Kidney (tissue), 14 donors: ENCODE measurements around the gene PPP1R14C. TPM values are rescaled to one million over a fixed set of nuclear protein-coding genes. Genes with fewer than 3 reads are reported as not detected.

Experiments used
- DNase-seq, 5 donors: peaks; one replicate each; pipeline ENCODE4 v3.0.0-alpha.2; 2013 to 2020
- FAIRE-seq: peaks from 2 replicates; lab custom pipeline; 2012; peaks lifted over from hg19 to GRCh38; lab: Jason Lieb, UNC
- H3K27ac ChIP-seq, 2 donors: one replicate each; pipeline ENCODE4 v1.7.0; 2013; ENCODE audit warnings: low read depth in 2 of 2, low read length in 2 of 2, inconsistent platforms in 1 of 2
- H3K27me3 ChIP-seq: one replicate; pipeline ENCODE4 v1.7.1; 2013; ENCODE audit warnings: low read length, inconsistent platforms; ENCODE audit not compliant: control insufficient read depth, insufficient read depth
- H3K36me3 ChIP-seq, 3 donors: one replicate each; pipeline versions ENCODE4 v1.7.0 to v1.7.1; 2013; ENCODE audit warnings: low read length in 3 of 3, control low read depth in 1 of 3, inconsistent platforms in 1 of 3; ENCODE audit not compliant: insufficient read depth in 3 of 3, control insufficient read depth in 2 of 3
- H3K4me1 ChIP-seq, 3 donors: one replicate each; pipeline versions ENCODE4 v1.7.0 to v1.7.1; 2013; ENCODE audit warnings: low read length in 3 of 3, inconsistent platforms in 1 of 3, low read depth in 1 of 3; ENCODE audit not compliant: control insufficient read depth in 2 of 3, insufficient read depth in 2 of 3
- H3K4me3 ChIP-seq, 3 donors: one replicate each; pipeline versions ENCODE4 v1.7.0 to v1.8.1; 2013; ENCODE audit warnings: low read length in 3 of 3, control low read depth in 1 of 3, inconsistent platforms in 1 of 3
- H3K9ac ChIP-seq, 3 donors: one replicate each; pipeline versions ENCODE4 v1.7.0 to v1.7.1; 2013; ENCODE audit warnings: low read length in 3 of 3, control low read depth in 1 of 3, inconsistent platforms in 1 of 3
- H3K9me3 ChIP-seq, 3 donors: one replicate each; pipeline versions ENCODE4 v1.7.0 to v1.7.1; 2013; ENCODE audit warnings: low read length in 3 of 3, control low read depth in 1 of 3, inconsistent platforms in 1 of 3; ENCODE audit not compliant: control insufficient read depth in 2 of 3, insufficient read depth in 1 of 3
- intact Hi-C: fragments of 100-400 bp; cut with DNase I; formaldehyde crosslinking; loops from one replicate; pipeline ENCODE4 v1.11.1; 2022
- polyA plus RNA-seq: library from polyadenylated mRNA; stranded (reverse); fragments of 350-450 nt; fragmentation: Illumina TruSeq; extraction: RNeasy Lipid Tissue Mini Kit (QIAGEN cat#74804); gene quantifications from one replicate; pipeline ENCODE4 v1.2.3, GENCODE V29; 2014; ENCODE audit warnings: low read depth, low replicate concordance; ENCODE audit not compliant: insufficient read depth
- total RNA-seq: library from RNA; stranded (reverse); fragmentation: NEBNext Ultra II Directional; extraction: Animal tissue kit (Norgen Biotek cat#: 25700); gene quantifications from one replicate; pipeline ENCODE4 v1.2.1, GENCODE V29; 2021
- TF ChIP-seq, protein P1 (sequence below): IDR thresholded peaks from 3 replicates; pipeline ENCODE4 v1.5.1; 2012; ENCODE audit warnings: mild to moderate bottlenecking, moderate library complexity, borderline replicate concordance; ENCODE audit not compliant: insufficient read depth; ENCODE audit errors: extremely low read depth
- donor health status: control.
- donor health status: control.
- donor health status: control.
- donor health status: control.
- donor health status: control.
- donor health status: DM: yes; HTN: yes; CAD: no.
- donor health status: Normal renal cell carcinoma (clear cell type).

The PPP1R14C gene
- total and polyA plus RNA-seq, 2 donors from 2014 or later: 6.5 to 15.8 TPM

DNA sequence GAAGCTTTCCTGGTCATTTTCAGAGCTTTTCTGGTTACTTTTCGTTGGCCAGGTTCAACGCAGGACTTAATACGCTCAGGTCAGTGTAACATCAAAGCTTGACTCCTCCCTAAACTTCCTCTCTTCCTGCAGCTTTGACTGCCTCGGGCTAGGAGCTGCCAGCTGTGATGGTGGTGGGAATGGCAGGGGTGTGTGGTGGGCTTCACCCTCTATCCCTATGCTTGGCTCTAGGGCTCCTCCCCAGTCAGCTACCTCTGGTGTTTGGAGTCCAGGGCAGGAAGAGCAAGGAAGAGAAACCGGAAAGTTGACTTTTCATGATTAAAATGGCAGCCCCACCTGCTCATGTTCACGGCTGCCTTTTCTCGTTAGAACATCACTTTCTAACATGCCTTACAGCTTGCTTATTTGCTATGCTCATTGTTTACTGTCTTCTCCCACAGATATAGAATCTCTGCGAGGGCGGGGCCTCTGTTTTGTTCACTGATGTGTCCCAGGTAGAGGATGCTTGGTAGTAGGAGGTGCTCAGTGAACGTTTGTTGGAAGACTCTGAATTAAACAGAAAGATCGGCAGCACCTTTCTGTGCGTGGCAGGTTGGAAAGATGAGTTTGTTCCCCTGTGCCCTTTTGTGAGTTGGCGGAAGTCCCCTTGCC is 16.1 kb upstream of the PPP1R14C start:
- TF ChIP-seq, protein P1, sequence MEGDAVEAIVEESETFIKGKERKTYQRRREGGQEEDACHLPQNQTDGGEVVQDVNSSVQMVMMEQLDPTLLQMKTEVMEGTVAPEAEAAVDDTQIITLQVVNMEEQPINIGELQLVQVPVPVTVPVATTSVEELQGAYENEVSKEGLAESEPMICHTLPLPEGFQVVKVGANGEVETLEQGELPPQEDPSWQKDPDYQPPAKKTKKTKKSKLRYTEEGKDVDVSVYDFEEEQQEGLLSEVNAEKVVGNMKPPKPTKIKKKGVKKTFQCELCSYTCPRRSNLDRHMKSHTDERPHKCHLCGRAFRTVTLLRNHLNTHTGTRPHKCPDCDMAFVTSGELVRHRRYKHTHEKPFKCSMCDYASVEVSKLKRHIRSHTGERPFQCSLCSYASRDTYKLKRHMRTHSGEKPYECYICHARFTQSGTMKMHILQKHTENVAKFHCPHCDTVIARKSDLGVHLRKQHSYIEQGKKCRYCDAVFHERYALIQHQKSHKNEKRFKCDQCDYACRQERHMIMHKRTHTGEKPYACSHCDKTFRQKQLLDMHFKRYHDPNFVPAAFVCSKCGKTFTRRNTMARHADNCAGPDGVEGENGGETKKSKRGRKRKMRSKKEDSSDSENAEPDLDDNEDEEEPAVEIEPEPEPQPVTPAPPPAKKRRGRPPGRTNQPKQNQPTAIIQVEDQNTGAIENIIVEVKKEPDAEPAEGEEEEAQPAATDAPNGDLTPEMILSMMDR: no peak
- Histone ChIP-seq H3K9ac (no peak overlapping the region), H3K36me3 (no peaks in the 10 kb centered on the region), H3K27ac (no peak overlapping the region), H3K9me3 (no peaks in the 10 kb centered on the region), H3K4me1 (no peaks in the 10 kb centered on the region), H3K27me3 (no peaks in the 10 kb centered on the region), H3K4me3 (no peak overlapping the region)
- FAIRE-seq (no peak), DNase-seq (no peak)
- intact Hi-C loops: no loop called here

DNA sequence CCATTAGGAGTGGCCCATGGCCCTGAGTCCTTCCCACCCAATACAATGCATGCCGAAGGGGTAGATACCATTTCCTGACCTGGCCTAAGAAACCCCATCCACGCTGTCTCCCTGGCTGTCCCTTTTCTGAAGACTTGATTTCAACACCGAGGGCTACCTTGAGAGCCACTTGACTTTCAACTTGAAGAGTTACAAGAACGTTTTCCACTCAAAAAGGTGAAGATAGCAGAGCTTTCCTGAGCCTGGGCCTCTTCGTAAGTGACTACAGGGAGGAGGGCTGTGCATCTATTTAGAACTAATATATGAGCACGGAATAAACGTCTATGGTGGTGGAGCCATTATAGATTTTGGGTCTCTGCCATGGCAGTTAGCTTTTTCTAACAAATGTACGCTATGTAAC is 14.4 kb upstream of the PPP1R14C start:
- DNase-seq (no peak), FAIRE-seq (no peak)
- H3K4me1 ChIP-seq: no peaks in the 10 kb centered on the region
- no peaks in the 10 kb centered on the region for H3K27me3 ChIP-seq
- intact Hi-C loops: no loop called here
- no peaks in the 10 kb centered on the region for H3K9me3 ChIP-seq
- TF ChIP-seq, protein P1: no peak
- H3K36me3 ChIP-seq: no peaks in the 10 kb centered on the region
- H3K9ac ChIP-seq: no peak overlapping the region
- H3K4me3 ChIP-seq: no peak overlapping the region
- no peak overlapping the region for H3K27ac ChIP-seq

DNA sequence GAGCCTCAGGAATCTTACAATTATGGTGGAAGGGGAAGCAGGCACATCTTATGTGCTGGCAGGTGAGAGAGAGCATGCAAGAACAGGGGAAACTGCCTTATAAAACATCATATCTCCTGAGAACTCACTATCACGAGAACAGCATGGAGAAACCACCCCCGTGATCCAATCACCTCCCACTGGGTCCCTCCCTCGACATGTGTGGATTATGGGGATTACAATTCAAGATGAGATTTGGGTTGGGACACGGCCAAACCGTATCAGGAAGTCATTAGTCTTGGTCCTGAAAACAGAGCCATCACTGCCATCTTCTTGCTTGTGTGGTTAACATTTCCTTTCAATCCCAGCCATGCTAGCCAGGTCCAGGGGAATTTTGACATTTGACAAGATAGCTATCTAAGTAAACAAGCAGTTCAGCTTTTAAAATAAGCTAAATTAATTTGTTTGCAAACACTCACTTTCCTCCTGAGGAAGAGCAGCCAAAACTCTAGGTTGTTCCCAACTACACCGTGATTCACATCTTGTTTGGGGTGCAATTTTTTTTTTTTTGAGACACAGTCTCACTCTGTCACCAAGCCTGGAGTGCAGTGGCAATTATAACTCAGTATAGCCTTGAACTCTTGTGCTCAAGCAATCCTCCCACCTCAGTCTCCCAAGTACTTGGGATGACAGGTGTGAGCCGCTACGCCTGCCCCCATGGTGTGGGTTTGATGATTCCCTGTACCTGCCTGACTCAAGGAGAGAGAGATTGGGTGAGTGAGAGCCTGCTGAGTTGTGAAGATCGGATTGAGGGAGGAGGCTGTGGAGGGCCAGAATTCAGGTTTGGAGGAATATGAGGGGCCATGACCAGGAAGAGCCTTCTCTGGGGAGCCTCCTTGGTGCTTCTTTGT is 13.0 kb upstream of the PPP1R14C start:
- H3K27ac ChIP-seq: no peak overlapping the region
- H3K36me3 ChIP-seq: no peaks in the 10 kb centered on the region
- no peaks in the 10 kb centered on the region for H3K9me3 ChIP-seq
- no peak overlapping the region for H3K4me3 ChIP-seq
- H3K4me1 ChIP-seq: no peaks in the 10 kb centered on the region
- no peak overlapping the region for H3K9ac ChIP-seq
- TF ChIP-seq, protein P1: no peak
- DNase-seq (no peak), FAIRE-seq (no peak)
- intact Hi-C loops: no loop called here
- no peaks in the 10 kb centered on the region for H3K27me3 ChIP-seq
